SK-N-SH treated with all-trans-retinoic acid at 6 μM for 48 hours (cell line): ENCODE measurements around the gene MYBPC3.

Experiments used
- ATAC-seq: fragments of 200-7000 bp; cut with Tn5 transposase; 3 replicates; pipeline ENCODE4 v1.9.1; 2020; ENCODE audit warnings: mild to moderate bottlenecking, moderate library complexity
- ARNTL ChIP-seq: fragments of 450-650 bp; formaldehyde crosslinking; IDR thresholded peaks from 2 replicates; pipeline ENCODE4 v1.5.0; 2020; ENCODE audit warnings: low read depth, mild to moderate bottlenecking, moderate library complexity, borderline replicate concordance
- BACH2 ChIP-seq: fragments of 250-450 bp; sonication (Bioruptor Pico); IDR thresholded peaks from 2 replicates; pipeline ENCODE4 v1.9.0; 2021; ENCODE audit warnings: mild to moderate bottlenecking, borderline replicate concordance
- ESRRG ChIP-seq: fragments of 250-450 bp; sonication (Bioruptor Pico); IDR thresholded peaks from 2 replicates; pipeline ENCODE4 v1.6.1; 2021; ENCODE audit warnings: mild to moderate bottlenecking
- GLIS3 ChIP-seq: fragments of 250-450 bp; sonication (Bioruptor Pico); IDR thresholded peaks from 2 replicates; pipeline ENCODE4 v1.5.0; 2020; ENCODE audit warnings: mild to moderate bottlenecking, moderate library complexity
- OSR1 ChIP-seq: fragments of 250-450 bp; sonication (Bioruptor Pico); IDR thresholded peaks from 2 replicates; pipeline ENCODE4 v1.8.0; 2022; ENCODE audit warnings: moderate library complexity, mild to moderate bottlenecking, inconsistent platforms
- PPARA ChIP-seq: fragments of 250-450 bp; sonication (Bioruptor Pico); IDR thresholded peaks from 2 replicates; pipeline ENCODE4 v1.5.0; 2020; ENCODE audit warnings: mild to moderate bottlenecking, borderline replicate concordance
- RARB ChIP-seq: fragments of 250-450 bp; sonication (Bioruptor Pico); IDR thresholded peaks from 2 replicates; pipeline ENCODE4 v1.8.0; 2021; ENCODE audit warnings: mild to moderate bottlenecking, moderate library complexity
- TCF4 ChIP-seq: fragments of 250-450 bp; sonication (Bioruptor Pico); IDR thresholded peaks from 2 replicates; pipeline ENCODE4 v1.8.0; 2021; ENCODE audit warnings: mild to moderate bottlenecking, moderate library complexity, borderline replicate concordance
- TOX ChIP-seq: fragments of 250-450 bp; sonication (Bioruptor Pico); IDR thresholded peaks from 2 replicates; pipeline ENCODE4 v1.8.0; 2021; ENCODE audit warnings: mild to moderate bottlenecking, moderate library complexity, borderline replicate concordance
- ZC3H10 ChIP-seq: fragments of 250-450 bp; sonication (Bioruptor Pico); IDR thresholded peaks from 2 replicates; pipeline ENCODE4 v1.5.1; 2021; ENCODE audit warnings: mild to moderate bottlenecking, moderate library complexity
- ZFP3 ChIP-seq: fragments of 250-450 bp; sonication (Bioruptor Pico); IDR thresholded peaks from 2 replicates; pipeline ENCODE4 v1.5.0; 2020; ENCODE audit warnings: mild to moderate bottlenecking, moderate library complexity
- ZFP30 ChIP-seq: fragments of 450-650 bp; formaldehyde crosslinking; IDR thresholded peaks from 2 replicates; pipeline ENCODE4 v1.5.0; 2022; ENCODE audit warnings: mild to moderate bottlenecking, moderate library complexity
- ZNF8 ChIP-seq: fragments of 450-650 bp; formaldehyde crosslinking; IDR thresholded peaks from 2 replicates; pipeline ENCODE4 v1.5.0; 2020; ENCODE audit warnings: mild to moderate bottlenecking, moderate library complexity
- TF ChIP-seq, protein P1 (sequence below): fragments of 250-450 bp; sonication (Bioruptor Pico); IDR thresholded peaks from 2 replicates; pipeline ENCODE4 v1.8.0; 2021; ENCODE audit warnings: low read depth, mild to moderate bottlenecking, moderate library complexity, borderline replicate concordance
- TF ChIP-seq, protein P2 (sequence below): fragments of 250-450 bp; sonication (Bioruptor Pico); IDR thresholded peaks from 2 replicates; pipeline ENCODE4 v1.5.0; 2020; ENCODE audit warnings: mild to moderate bottlenecking, moderate library complexity
- TF ChIP-seq, protein P3 (sequence below): fragments of 250-450 bp; sonication (Bioruptor Pico); IDR thresholded peaks from 2 replicates; pipeline ENCODE4 v1.8.0; 2020; ENCODE audit warnings: mild to moderate bottlenecking, moderate library complexity, borderline replicate concordance
- TF ChIP-seq, protein P4 (sequence below): fragments of 250-450 bp; sonication (Bioruptor Pico); IDR thresholded peaks from 2 replicates; pipeline ENCODE4 v1.5.1; 2020; ENCODE audit warnings: low read depth, mild to moderate bottlenecking, moderate library complexity
- TF ChIP-seq, protein P5 (sequence below): fragments of 250-450 bp; sonication (Bioruptor Pico); IDR thresholded peaks from 2 replicates; pipeline ENCODE4 v1.5.1; 2021; ENCODE audit warnings: mild to moderate bottlenecking, moderate library complexity

The MYBPC3 gene

DNA sequence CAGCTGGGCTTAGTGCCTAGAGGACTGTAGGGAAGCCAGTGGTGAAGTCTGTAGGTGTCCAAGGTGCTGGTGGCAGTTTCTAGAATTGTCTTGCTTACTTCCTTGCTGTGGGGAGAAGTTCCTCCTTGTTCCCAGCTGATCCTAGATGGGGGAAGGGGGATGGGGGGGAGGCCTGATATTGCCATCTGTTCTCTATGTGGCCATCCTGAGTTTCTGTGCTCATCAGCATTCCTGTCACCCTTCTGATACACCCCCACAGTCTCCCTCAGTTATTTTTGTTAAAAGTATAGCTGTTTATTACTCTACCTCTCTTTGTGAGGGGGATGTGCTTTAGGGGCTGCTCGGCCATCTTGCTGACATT is 46.0 kb downstream of the MYBPC3 start:
- ATAC-seq, result no peak
- TF ChIP-seq OSR1 (no peak), ESRRG (CRISPR knock-in tag) (no peak), ZFP30 (CRISPR knock-in tag) (no peak), ZNF8 (no peak), ARNTL (no peak), BACH2 (CRISPR knock-in tag) (no peak), ZC3H10 (CRISPR knock-in tag) (no peak), TCF4 (no peak), ZFP3 (CRISPR knock-in tag) (no peak), GLIS3 (CRISPR knock-in tag) (no peak), TOX (CRISPR knock-in tag) (no peak)
- TF ChIP-seq, protein P1, sequence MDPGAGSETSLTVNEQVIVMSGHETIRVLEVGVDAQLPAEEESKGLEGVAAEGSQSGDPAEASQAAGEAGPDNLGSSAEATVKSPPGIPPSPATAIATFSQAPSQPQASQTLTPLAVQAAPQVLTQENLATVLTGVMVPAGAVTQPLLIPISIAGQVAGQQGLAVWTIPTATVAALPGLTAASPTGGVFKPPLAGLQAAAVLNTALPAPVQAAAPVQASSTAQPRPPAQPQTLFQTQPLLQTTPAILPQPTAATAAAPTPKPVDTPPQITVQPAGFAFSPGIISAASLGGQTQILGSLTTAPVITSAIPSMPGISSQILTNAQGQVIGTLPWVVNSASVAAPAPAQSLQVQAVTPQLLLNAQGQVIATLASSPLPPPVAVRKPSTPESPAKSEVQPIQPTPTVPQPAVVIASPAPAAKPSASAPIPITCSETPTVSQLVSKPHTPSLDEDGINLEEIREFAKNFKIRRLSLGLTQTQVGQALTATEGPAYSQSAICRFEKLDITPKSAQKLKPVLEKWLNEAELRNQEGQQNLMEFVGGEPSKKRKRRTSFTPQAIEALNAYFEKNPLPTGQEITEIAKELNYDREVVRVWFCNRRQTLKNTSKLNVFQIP (CRISPR knock-in tag), result no peak
- TF ChIP-seq, protein P2, sequence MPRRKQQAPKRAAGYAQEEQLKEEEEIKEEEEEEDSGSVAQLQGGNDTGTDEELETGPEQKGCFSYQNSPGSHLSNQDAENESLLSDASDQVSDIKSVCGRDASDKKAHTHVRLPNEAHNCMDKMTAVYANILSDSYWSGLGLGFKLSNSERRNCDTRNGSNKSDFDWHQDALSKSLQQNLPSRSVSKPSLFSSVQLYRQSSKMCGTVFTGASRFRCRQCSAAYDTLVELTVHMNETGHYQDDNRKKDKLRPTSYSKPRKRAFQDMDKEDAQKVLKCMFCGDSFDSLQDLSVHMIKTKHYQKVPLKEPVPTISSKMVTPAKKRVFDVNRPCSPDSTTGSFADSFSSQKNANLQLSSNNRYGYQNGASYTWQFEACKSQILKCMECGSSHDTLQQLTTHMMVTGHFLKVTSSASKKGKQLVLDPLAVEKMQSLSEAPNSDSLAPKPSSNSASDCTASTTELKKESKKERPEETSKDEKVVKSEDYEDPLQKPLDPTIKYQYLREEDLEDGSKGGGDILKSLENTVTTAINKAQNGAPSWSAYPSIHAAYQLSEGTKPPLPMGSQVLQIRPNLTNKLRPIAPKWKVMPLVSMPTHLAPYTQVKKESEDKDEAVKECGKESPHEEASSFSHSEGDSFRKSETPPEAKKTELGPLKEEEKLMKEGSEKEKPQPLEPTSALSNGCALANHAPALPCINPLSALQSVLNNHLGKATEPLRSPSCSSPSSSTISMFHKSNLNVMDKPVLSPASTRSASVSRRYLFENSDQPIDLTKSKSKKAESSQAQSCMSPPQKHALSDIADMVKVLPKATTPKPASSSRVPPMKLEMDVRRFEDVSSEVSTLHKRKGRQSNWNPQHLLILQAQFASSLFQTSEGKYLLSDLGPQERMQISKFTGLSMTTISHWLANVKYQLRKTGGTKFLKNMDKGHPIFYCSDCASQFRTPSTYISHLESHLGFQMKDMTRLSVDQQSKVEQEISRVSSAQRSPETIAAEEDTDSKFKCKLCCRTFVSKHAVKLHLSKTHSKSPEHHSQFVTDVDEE (CRISPR knock-in tag), result no peak
- TF ChIP-seq, protein P3, sequence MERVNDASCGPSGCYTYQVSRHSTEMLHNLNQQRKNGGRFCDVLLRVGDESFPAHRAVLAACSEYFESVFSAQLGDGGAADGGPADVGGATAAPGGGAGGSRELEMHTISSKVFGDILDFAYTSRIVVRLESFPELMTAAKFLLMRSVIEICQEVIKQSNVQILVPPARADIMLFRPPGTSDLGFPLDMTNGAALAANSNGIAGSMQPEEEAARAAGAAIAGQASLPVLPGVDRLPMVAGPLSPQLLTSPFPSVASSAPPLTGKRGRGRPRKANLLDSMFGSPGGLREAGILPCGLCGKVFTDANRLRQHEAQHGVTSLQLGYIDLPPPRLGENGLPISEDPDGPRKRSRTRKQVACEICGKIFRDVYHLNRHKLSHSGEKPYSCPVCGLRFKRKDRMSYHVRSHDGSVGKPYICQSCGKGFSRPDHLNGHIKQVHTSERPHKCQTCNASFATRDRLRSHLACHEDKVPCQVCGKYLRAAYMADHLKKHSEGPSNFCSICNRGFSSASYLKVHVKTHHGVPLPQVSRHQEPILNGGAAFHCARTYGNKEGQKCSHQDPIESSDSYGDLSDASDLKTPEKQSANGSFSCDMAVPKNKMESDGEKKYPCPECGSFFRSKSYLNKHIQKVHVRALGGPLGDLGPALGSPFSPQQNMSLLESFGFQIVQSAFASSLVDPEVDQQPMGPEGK (CRISPR knock-in tag), result no peak
- TF ChIP-seq, protein P4, sequence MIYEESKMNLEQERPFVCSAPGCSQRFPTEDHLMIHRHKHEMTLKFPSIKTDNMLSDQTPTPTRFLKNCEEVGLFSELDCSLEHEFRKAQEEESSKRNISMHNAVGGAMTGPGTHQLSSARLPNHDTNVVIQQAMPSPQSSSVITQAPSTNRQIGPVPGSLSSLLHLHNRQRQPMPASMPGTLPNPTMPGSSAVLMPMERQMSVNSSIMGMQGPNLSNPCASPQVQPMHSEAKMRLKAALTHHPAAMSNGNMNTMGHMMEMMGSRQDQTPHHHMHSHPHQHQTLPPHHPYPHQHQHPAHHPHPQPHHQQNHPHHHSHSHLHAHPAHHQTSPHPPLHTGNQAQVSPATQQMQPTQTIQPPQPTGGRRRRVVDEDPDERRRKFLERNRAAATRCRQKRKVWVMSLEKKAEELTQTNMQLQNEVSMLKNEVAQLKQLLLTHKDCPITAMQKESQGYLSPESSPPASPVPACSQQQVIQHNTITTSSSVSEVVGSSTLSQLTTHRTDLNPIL (CRISPR knock-in tag), result no peak
- TF ChIP-seq, all 23 proteins: peak for 0

DNA sequence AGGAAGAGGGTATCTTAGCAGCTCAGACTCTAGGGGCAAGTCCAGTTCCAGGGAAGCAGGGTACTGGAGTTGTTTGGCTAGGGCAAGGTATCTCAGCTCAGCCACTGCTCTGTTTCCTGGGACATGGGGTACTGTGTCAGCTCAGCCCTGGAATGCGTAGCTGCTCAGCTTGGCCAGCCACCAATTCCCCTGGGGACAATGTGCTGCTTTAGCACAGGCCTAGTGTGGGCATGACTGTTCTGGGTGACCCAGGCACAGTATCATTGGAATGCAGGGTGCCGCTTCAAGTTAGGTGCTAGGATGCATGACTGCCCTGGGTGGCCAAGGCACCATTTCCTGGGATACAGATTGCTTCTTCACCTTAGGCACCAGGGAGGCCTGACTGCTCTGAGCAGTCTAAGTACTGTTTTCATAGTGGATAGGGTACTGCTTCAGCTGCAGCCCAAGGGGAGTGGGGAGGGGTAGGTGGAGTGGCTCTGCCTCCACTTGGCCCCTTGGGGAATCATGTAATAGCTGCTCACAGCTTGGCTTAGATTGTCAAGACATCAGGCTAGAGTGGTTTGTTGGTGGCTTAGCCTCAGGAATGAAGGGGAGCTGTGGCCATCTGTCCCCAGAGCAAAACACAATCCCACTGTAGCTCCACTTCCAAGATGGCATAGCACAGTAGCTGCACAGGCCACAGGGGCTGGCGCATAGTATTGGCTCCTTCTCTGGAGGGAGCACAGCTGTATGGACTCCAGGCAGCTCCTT is 46.6 kb downstream of the MYBPC3 start:
- TF ChIP-seq RARB (CRISPR knock-in tag) (no peak), ARNTL (no peak), PPARA (CRISPR knock-in tag) (no peak), BACH2 (CRISPR knock-in tag) (no peak), TCF4 (no peak), TOX (CRISPR knock-in tag) (no peak), ZNF8 (no peak), ZFP30 (CRISPR knock-in tag) (no peak), ESRRG (CRISPR knock-in tag) (no peak), GLIS3 (CRISPR knock-in tag) (no peak)
- TF ChIP-seq, protein P5, sequence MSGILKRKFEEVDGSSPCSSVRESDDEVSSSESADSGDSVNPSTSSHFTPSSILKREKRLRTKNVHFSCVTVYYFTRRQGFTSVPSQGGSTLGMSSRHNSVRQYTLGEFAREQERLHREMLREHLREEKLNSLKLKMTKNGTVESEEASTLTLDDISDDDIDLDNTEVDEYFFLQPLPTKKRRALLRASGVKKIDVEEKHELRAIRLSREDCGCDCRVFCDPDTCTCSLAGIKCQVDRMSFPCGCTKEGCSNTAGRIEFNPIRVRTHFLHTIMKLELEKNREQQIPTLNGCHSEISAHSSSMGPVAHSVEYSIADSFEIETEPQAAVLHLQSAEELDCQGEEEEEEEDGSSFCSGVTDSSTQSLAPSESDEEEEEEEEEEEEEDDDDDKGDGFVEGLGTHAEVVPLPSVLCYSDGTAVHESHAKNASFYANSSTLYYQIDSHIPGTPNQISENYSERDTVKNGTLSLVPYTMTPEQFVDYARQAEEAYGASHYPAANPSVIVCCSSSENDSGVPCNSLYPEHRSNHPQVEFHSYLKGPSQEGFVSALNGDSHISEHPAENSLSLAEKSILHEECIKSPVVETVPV (CRISPR knock-in tag), result no peak
- TF ChIP-seq, protein P1 (CRISPR knock-in tag), result no peak
- no peak; the same call in 2 of the 3 replicates for ATAC-seq
